IMR-90 (cell line): Measurements from ENCODE around the gene EVI5.
"Not testable (repeated sequence)": the region's sequence is repeated elsewhere in the genome, so short reads cannot be mapped to it uniquely, and the experiment has no call there.

Experiments
- CTCF ChIP-seq: conservative IDR thresholded peaks from 2 replicates; pipeline ENCODE4 v1.5.1; 2012; ENCODE audit warnings: mild to moderate bottlenecking, low read depth, low read length, improper control_type of control experiment
- RFX5 ChIP-seq: IDR thresholded peaks from 2 replicates; pipeline ENCODE4 v1.8.0; 2012; ENCODE audit warnings: low read depth, mild to moderate bottlenecking, low read length, moderate library complexity

GRCh38 chr1:92783550-92783949 is 1.4 kb downstream of the EVI5 start:
- TF ChIP-seq CTCF, RFX5: not testable (repeated sequence)
